ENCODE data around the gene LASP1NB.
A peak's percentile ranks its signal among the peaks of the same experiment; 100 is the strongest.

Gene LASP1NB

DNA sequence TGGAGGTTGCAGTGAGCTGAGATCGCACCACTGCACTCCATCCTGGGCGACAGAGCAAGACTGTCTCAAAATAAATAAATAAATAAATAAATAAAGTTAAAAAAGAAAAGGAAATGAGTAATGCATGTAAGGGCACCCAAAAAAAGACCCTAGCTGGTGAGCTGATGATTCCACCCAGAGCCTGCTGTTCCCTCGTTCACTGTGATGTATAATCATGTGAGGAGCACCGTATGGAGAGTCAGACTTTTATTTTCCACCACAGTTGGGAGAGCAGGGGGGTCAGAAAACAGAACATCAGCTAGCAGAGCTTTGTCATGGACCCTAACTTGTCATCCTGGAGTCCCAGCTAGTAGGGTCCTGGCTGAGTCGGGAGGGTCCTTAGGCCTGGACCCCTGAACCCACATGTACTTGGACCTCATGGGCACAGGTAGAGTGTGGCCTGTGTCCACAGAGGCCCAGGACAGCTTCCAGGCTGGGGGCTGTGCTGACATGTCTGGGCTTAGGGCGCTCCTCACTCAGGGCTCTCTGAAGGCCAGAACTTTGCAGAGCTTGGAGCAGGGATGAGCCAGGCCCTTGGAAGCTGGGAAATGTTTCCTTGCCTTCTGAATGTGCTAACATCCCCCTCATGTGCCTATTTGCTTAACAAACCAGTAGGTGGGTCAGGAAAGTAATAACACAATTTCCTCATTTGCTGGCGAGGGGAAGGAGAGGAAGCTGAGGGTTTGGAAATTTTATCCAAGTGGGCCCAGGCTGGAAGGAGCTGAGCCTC is 18.8 kb upstream of the LASP1NB start:
- Histone ChIP-seq H3K4me3 (ENCODE audit: low read depth in 2 of 2, low read length in 2 of 2) (no peak overlapping the region), H3K4me1 (ENCODE audit: control insufficient read depth, insufficient read depth, low read length) (no peaks in the 10 kb centered on the region), H3K9me3 (ENCODE audit: control insufficient read depth, insufficient read depth, low read depth, low read length) (no peaks in the 10 kb centered on the region), H3K27ac (ENCODE audit: low read length) (no peak overlapping the region), H3K27me3 (ENCODE audit: control insufficient read depth, insufficient read depth, low read length) (no peaks in the 10 kb centered on the region), H3K36me3 (ENCODE audit: control insufficient read depth, insufficient read depth, low read length) (no peaks in the 10 kb centered on the region; the same call in 1 of the 2 replicates)
- POLR2A ChIA-PET = no interaction called here
- CTCF ChIA-PET = no interaction called here
- intact Hi-C loops (cut with micrococcal nuclease; ENCODE audit: unreplicated experiment) (no loop called here), in situ Hi-C loops (cut with HindIII; ENCODE audit: low pct_unique_long_range_greater_than_20kb, low sequenced_read_pairs) (no loop called here)
- ATAC-seq (0 out of 2 replicates have a peak, but pooled peaks have one; percentile 58), DNase-seq (ENCODE audit: low read depth, low spot score) (no peak)
- no peak for TF ChIP-seq TCF7L2 (IDR thresholded peaks at IDR 0.05; ENCODE audit: low read depth, low read length)
- TF ChIP-seq, protein P1, sequence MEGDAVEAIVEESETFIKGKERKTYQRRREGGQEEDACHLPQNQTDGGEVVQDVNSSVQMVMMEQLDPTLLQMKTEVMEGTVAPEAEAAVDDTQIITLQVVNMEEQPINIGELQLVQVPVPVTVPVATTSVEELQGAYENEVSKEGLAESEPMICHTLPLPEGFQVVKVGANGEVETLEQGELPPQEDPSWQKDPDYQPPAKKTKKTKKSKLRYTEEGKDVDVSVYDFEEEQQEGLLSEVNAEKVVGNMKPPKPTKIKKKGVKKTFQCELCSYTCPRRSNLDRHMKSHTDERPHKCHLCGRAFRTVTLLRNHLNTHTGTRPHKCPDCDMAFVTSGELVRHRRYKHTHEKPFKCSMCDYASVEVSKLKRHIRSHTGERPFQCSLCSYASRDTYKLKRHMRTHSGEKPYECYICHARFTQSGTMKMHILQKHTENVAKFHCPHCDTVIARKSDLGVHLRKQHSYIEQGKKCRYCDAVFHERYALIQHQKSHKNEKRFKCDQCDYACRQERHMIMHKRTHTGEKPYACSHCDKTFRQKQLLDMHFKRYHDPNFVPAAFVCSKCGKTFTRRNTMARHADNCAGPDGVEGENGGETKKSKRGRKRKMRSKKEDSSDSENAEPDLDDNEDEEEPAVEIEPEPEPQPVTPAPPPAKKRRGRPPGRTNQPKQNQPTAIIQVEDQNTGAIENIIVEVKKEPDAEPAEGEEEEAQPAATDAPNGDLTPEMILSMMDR (IDR thresholded peaks at IDR 0.05) = no peak
- no peak for TF ChIP-seq SIN3A (IDR thresholded peaks at IDR 0.05; ENCODE audit: borderline replicate concordance, insufficient read depth, low read depth, low read length)
- no peak for TF ChIP-seq REST (IDR thresholded peaks at IDR 0.05; ENCODE audit: insufficient read depth in 1 of 2, low read depth in 2 of 2, low read length in 1 of 2)
- no peak for TF ChIP-seq POLR2AphosphoS5 (IDR thresholded peaks at IDR 0.05; ENCODE audit: low read depth, low read length)
- no TSS peak for BruUV-seq (replicated peaks)

DNA sequence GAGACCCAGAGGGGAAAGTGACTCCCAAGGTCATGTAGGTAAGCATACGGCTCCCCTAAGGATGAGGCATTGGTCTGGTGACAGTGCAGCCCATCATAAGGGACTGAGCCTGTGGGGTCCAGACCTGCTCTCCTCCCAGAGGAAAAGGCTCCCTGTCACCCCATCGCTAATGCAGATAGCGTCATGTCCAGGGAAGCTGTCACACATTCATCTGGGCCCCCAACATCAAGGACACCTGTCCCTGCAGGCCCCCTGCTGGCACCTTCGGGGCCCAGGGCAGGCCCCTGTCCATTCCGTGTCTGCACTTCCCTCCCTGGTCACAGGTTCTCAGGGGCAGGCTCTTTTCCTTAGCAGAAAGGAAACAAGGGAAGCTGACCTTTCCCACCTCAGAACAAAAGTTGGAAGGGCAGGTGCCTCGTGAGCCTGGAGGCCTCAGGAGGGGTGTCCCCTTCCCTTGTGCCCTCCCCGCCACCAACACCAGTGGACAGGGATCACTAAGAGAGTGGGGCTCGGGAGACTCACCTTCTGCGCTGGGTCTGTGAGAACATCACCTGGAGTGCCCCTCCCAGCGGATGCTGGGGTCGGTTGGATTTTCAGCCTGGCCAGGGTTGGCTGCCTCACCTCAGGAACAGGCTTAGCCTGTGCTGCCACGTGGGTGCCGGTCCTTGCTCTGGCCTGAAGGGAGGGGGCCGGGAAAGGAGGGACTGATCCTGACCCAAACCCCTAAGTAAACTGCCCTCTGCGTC is 17.3 kb upstream of the LASP1NB start:
- BruUV-seq (replicated peaks) = no TSS peak
- Histone ChIP-seq H3K27me3 (ENCODE audit: control insufficient read depth, insufficient read depth, low read length) (no peaks in the 10 kb centered on the region), H3K27ac (ENCODE audit: low read length) (no peak overlapping the region), H3K4me3 (ENCODE audit: low read depth in 2 of 2, low read length in 2 of 2) (no peak overlapping the region), H3K36me3 (ENCODE audit: control insufficient read depth, insufficient read depth, low read length) (no peaks in the 10 kb centered on the region; the same call in 1 of the 2 replicates), H3K4me1 (ENCODE audit: control insufficient read depth, insufficient read depth, low read length) (no peaks in the 10 kb centered on the region), H3K9me3 (ENCODE audit: control insufficient read depth, insufficient read depth, low read depth, low read length) (no peaks in the 10 kb centered on the region)
- ChIA-PET CTCF (no interaction called here), POLR2A (no interaction called here)
- ATAC-seq = no peak; the same call in 1 of the 2 replicates
- no peak for DNase-seq (ENCODE audit: low read depth, low spot score)
- intact Hi-C loops (cut with micrococcal nuclease; ENCODE audit: unreplicated experiment) (no loop called here), in situ Hi-C loops (cut with HindIII; ENCODE audit: low pct_unique_long_range_greater_than_20kb, low sequenced_read_pairs) (no loop called here)
- no peak for TF ChIP-seq POLR2AphosphoS5 (IDR thresholded peaks at IDR 0.05; ENCODE audit: low read depth, low read length)
- TF ChIP-seq REST (IDR thresholded peaks at IDR 0.05; ENCODE audit: insufficient read depth in 1 of 2, low read depth in 2 of 2, low read length in 1 of 2) = no peak
- TF ChIP-seq, protein P1 (IDR thresholded peaks at IDR 0.05) = no peak
- no peak for TF ChIP-seq SIN3A (IDR thresholded peaks at IDR 0.05; ENCODE audit: borderline replicate concordance, insufficient read depth, low read depth, low read length)
- TF ChIP-seq TCF7L2 (IDR thresholded peaks at IDR 0.05; ENCODE audit: low read depth, low read length) = no peak

All from Panc1 (cell line).